NCI-H146 (cell line): ENCODE results near the gene EBI3.
A peak's percentile ranks its signal among the peaks of the same experiment; 100 is the strongest.
"Not testable (repeated sequence)": the region's sequence is repeated elsewhere in the genome, so short reads cannot be mapped to it uniquely, and the experiment has no call there.

Source experiments
- DNase-seq: peaks from one replicate; lab custom pipeline; 2025; lab: John Stamatoyannopoulos, UW

EBI3 gene

DNA sequence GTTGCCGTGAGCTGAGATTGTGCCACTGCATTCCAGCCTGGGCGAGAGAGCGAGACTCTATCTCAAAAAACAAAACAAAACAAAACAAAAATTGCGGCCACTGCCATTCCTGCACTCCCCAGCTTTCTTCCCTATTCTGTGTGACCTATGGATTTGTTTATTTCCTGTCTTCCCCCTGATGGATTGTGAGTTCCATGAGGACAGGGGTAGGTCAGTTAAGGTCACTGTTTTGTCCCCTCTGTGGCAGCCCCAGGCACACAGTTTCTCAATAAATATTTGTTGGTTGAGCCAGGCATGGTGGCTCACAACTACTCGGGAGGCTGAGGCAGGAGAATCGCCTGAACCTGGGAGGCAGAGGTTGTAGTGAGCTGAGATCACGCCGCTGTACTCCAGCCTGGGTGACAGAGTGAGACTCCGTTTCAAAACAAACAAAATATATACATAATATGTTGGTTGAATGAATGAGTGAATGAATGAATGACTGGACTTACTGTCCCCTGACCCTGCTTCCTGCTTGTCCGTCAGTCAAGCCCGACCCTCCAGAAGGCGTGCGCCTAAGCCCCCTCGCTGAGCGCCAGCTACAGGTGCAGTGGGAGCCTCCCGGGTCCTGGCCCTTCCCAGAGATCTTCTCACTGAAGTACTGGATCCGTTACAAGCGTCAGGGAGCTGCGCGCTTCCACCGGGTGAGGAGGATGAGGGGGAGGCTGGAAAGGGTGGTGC lies 5.0 kb downstream of the EBI3 start:
- no peak for DNase-seq

DNA sequence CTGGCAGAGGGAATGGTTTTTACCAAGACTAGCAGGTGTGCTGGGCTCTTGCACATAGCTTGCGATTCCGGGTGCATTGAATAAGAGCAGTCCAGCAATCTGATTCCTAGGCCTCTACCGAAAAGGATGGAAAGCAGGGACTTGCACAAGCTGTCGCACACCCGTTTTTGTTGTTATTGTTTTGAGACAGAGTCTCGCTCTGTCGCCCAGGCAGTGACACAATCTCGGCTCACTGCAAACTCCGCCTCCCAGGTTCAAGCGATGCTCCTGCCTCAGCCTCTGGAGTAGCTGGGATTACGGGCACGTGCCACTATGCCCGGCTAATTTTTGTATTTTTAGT lies 5.5 kb downstream of the EBI3 start:
- no peak for DNase-seq

DNA sequence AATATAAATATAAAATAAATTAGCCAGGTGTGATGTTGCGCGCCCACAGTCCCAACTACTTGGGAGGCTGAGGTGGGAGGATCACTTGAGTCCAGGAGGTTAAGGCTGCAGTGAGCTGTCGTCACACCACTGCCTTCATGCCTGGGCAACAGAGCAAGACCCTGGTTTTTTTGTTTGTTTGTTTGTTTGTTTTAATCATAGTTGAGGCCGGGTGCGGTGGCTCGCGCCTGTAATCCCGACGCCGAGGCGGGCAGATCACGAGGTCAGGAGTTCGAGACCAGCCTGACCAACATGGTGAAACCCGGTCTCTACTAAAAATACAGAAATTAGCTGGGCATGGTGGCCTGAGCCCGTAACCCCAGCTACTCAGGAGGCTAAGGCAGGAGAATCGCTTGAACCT lies 8.2 kb downstream of the EBI3 start:
- DNase-seq, result not testable (repeated sequence)

DNA sequence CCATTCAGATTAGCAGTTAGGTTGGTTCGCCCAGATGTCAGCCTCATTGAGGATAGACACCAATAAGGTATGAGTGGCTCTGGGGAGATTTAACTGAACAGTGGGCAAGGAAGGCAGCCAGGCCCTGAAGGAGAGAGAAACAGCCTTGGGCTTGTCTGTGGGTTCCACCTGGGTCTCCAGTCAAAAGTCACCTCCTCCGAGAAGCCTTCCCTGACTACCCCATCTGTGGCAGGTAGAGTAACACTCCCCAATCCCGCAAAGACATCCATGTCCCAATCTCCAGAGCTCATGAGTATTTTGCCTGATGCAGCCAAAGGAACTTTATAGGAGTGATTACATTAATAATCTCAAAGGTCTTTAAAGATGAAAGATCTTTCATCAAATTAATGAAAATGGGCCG lies 9.5 kb downstream of the EBI3 start:
- no peak for DNase-seq

DNA sequence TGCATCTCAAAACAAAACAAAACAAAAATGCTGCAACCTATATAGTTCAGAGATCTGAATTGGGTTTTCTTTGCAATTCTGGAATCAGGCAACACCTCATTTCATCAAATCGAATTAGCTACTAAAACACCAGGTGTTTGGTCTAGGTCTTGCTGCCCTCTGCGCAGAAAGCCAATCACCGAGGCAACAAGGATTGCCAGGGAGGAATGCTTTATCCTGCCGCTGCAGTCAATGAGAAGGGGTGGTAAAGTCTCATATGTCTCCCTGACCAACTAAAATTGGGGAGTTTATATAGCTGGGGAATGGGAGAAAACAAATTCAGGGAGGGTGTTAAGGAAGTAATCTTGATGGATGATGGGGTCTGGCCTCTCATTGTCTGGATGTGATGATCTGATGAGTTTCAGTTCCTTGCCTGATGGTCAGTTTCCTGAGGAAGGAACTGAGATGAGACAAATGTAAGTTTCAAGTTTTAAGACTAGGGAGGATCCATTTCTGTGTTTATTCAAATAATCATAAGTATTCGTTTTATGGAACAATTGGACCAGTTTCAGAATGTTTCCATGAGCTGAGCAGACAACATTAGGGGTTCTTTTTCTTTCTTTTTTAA lies 12.6 kb downstream of the EBI3 start:
- DNase-seq, result no peak

DNA sequence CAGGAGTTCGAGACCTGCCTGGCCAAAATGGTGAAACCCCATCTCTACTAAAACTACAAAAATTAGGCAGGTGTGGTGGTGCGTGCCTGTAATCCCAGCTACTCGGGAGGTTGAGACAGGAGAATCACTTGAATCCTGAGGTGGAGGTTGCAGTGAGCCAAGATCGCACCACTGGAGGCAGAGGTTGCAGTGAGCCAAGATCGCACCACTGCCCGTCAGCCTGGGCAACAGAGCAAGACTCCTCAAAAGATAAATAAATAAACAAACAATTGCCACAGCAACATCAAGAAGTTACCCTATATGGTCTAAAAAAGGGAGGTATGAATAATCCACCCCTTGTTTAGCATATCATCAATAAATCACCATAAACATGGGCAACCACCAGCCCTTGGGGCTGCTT lies 16.6 kb downstream of the EBI3 start:
- not testable (repeated sequence) for DNase-seq

DNA sequence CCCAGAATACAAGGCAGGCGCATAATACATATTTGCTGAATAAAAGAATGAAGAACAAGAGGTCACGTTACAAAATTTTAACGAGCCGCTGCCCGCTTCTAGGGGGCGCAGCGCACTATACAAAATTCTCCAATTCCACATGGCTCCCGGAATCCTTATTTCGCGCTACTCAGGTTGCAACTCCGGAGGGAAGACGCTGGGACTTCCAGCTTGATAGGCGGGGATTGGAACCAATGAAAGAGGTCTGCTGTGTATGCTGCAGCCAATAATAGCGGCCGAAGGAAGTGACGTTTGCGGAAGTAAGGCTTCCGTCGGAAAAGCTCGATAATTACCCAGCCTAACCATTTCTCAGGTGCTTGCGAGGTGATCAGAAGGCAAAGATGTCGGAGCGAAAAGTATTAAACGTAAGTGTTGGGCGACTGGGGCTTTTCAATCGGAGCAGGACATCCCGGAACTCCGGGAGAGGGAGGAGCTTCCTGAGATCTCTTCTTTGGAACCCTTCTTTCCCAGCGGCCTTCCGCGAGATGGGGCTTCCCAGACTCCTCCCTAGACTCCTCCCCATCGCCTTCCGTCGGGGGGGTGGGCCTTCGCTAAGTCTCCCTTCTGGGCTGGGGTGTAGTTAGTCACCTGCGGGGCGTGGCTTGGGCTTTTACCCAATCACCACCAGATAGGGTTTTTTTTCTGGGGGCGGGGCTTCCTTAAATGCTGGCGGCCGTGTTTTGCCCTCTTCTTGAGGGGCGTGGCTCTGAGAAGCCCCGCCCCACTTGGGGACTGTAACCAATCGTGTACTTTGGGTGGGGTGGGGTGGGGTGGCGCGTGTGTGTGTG lies 17.7 kb downstream of the EBI3 start, which contains the start of gene YJU2:
Gene YJU2, plus strand, starts transcription at position 314 of the 827 bp plus-strand sequence. Its CDS starts 67 bp downstream, at position 381.
- DNase-seq, result peak; percentile 99

DNA sequence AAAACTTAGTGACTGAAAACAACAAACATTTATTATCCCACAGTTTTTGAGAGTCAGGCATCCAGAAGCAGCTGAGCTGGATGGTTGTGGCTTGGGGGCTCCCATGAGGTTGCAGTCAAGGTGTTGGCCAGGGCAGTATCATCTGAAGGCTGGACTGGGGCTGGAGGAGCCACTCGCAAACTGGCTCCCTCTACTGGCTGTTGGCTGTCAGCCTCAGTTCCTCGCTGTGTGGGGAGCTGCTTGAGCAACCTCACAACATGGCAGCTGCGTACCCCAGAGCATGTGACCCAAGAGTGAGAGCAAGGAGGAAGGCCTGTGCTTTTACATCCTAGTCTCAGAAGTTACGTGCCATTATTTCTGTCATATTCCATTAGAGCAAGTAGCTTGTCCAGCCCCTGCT lies 27.2 kb downstream of the EBI3 start:
- DNase-seq, result no peak

DNA sequence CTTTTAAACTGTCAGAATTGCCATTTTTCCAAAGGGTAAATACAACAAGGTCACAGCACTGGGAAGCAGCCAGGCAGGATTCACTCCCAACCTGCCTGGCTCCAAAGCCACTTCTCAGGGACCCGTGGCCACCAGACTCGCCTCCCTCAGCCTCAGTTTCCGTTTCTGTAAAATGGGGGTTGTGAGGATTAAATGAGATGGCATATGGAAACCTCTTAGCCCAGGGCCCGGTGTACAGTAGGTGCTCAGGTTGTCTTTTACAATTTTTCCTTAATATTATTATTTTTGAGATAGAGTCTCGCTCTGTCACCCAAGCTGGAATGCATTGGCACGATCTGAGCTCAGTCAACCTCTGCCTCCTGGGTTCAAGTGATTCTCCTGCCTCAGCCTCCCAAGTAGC lies 27.7 kb downstream of the EBI3 start:
- DNase-seq, result no peak

DNA sequence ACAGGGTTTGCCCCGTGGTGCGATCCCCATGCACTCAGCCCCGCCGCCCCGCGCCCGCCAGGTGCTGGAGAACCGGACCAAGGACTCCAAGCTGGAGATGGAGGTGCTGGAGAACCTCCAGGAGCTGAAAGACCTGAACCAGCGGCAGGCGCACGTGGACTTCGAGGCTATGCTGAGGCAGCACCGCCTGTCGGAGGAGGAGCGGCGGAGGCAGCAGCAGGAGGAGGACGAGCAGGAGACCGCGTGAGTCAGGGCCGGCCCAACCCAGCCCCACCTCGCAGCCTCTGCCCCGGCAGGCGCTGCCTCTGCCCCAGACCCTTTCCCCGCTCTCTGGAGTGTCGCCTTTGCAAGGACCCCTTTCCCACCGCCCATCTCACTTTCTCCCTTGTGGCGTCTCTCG lies 28.9 kb downstream of the EBI3 start:
- DNase-seq, result no peak

DNA sequence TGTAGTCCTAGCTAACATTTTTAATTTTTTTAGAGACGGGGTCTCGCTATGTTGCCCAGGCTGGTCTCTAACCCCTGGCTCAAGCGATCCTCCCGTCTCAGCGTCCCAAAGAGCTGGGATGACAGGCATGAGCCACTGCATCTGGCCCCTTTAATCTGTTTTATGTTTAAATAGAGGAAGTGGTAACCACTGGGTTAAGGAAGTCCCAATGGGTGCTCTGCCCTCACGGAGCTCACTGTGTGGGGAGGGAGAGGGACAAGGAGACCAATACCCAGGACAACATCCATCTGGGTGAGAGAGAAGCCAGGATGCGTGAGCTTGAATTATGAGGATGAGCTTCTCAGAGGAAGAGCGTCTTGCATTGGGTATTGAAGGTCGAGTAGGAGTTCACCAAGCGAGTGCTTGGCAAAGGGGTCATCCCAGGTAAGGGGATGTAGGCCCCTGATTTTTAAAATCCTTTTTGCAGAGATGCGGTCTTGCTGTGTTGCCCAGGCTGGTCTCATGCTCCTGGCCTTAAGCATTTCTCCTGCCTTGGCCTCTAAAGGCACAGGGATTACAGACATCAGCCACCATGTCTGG lies 31.4 kb downstream of the EBI3 start:
- no peak for DNase-seq

DNA sequence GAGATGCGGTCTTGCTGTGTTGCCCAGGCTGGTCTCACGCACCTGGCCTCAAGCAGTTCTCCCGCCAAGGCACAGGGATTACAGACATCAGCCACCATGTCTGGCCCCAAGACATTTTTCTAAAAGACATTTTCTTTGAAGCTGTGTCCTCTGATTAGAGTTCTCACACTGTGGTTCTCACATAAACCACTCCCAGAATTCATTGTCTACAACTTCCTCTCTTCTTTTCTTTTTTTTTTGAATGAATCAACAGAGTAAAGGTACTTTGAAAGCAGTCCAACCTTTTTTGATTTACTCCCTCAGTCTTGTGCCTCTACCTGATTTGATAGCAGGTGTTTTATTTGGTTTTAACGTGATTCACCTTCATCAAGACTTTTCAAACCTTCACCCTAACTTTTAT lies 35.5 kb downstream of the EBI3 start:
- DNase-seq, result no peak

DNA sequence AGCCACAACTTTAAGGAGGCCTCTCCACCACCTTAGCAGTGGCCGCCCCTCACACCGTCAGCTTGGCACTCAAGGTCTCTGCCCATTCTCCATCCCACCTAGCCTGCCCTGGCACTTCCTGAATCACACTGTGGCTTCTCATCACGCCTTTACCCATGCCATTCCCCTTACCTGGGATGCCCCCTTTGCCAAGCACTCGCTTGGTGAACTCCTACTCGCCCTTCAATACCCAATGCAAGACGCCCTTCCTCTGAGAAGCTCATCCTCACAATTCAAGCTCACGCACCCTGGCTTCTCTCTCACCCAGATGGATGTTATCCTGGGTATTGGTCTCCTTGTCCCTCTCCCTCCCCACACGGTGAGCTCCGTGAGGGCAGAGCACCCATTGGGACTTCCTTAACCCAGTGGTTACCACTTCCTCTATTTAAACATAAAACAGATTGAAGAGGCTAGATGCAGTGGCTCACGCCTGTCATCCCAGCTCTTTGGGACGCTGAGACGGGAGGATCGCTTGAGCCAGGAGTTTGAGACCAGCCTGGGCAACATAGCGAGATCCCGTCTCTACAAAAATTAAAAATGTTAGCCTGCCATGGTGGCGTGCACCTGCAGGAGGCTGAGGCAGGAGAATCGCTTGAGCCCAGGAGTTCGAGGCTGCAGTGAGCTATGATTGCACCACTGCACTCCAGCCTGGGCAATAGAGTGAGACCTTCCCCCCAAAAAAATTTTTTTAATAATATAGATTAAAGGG lies 37.1 kb downstream of the EBI3 start:
- no peak for DNase-seq

DNA sequence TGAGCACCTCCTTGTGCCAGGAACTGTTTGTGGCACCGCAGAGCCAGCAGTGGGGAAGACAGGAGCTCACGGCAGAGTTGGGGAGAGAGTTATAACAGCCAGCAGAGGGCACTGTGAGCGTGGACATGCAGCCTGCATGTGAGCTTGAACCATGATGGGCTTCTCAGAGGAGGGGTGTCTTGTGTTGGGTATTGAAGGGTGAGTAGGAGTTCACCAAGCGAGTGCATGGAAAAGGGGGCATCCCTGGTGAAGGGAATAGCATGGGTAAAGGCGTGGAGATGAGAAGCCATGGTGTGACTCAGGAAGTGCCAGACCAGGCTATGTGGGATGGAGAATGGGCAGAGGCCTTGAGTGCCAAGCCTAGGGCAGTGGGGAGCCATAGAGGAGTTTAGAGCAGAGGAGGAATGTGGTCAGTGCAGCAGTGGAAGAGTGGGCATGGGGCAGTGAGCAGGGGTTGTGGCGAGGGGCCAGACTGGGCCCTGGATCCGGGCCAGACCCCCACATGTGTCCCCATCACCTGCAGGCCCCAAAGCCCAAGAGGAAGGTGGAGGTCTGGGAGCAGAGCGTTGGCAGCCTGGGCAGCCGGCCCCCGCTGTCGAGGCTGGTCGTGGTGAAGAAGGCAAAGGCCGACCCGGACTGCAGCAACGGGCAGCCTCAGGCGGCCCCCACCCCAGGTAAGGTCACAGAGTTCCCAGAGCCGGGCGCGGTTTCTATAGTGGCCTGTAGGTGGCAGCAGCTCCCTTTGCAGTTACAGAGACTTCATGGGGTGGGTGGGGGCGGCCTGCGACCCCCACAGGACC lies 38.0 kb downstream of the EBI3 start:
- DNase-seq, result peak; percentile 9

DNA sequence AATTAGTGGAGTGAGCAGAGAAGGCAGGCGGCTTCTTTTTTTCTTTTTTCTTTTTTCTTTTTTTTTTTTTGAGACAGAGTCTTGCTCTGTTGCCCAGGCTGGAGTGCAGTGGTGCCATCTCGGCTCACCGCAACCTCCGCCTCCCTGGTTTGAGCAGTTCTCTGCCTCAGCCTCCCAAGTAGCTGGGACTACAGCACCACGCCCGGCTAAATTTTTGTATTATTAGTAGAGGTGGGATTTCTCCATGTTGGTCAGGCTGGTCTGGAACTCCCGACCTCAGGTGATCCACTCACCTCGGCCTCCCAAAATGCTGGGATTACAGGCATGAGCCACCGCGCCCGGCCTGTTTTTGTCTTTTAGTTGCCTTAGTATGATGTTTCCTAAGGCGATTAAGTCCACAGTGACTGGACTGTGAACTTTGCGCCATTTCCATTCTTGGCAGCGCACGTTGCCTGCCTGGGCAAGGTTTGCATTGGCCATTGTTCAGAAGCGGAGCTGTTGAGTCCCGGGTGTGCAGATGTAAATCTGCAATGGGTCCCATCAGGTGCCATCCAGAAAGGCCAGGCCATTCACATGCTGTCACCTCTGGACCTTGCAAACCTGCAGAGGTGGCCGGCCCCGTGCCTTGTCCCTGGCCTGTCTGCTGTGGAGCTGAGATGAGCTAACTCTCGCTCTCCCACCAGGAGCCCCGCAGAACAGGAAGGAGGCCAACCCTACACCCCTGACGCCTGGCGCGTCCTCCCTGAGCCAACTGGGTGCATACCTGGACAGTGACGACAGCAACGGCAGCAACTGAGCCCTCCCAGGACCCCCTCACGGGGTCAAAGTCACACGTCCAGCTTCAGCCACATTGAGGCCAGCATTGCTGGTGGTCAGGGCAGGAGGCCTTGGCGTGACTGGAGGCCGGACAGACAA lies 38.8 kb downstream of the EBI3 start:
- no peak for DNase-seq

DNA sequence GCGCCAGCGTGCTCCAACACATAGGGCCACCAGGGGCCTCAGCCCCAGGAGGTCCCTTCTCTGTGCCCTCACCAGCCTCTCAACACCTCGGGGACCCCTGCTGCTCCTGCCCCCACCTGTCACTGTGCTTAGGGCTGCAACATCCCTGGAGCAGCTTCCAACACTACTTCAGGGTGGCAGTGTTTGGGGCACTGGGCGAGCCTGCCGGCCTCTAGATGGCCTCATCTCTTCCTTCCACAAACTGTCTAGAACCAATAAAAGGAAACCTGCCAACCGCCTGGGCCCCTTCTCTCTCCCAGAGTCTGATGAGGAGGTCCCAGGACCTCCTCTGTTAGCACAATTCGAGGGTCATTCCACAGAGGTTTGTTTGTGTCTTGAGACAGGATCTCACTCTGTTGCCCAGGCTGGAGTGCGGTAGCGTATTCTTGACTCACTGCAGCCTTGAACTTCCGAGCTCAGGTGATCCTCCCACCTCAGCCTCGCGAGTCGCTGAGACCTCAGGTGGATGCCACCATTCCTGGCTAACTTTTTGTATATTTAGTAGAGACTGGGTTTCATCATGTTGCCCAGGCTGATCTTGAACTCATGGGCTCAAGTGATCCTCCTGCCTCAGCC lies 39.6 kb downstream of the EBI3 start:
- DNase-seq, result no peak

DNA sequence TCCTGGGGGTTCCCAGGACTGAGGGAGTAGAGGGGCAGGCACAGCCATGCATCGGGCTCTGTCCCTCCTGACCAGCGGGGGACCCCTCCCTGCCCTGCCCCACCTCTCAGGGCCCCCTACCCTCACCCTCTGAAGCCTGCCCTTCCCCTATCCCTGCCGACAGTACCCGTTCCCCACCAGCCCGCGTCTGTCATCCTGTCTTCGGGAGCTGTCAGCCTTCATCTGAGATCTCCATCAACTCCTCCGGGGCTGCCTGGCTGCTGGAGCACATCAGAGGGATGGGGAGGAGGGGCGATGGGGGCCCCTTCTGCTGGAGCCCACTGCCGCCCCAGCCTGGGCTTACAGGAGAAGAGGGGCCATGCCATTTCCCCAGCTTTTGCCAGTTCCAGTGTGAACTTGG lies 43.6 kb downstream of the EBI3 start:
- no peak for DNase-seq

DNA sequence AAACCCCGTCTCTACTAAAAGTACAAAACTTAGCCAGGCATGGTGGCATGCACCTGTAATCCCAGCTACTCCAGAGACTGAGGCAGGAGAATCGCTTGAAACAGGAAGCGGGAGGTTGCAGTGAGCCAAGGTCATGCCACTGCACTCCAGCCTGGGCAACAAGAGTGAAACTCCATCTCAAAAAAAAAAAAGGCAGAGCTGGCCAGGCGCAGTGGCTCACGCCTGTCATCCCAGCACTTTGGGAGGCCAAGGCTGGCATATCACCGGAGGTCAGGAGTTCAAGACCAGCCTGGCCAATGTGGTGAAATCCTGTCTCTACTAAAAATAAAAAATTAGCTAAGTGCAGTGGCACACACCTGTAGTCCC lies 45.0 kb downstream of the EBI3 start:
- DNase-seq, result not testable (repeated sequence)

DNA sequence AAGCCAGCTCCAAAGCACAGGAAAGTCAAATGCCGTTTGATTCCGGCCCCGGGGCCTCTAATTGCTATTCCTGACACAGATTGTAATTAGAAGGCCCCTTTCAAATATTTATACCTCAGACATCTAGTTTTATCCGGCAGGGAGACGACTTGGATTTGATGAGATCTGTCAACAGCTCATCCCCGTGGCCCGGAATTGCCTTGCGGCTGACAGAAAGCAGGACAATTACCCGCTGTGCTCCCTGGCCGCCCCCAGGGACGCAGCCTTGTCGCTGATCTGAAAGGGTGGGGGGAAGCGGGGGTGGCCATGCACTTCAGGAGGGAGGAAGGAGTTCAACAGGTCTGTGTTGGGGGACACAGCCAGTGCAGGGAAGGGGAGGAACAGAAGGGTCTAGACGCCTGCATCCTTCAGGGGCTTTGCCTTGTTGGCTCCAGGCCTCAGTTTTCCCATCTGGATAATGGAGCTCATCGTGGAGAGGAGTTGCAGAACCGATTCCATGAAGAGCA lies 47.9 kb downstream of the EBI3 start:
- DNase-seq, result peak; percentile 18

DNA sequence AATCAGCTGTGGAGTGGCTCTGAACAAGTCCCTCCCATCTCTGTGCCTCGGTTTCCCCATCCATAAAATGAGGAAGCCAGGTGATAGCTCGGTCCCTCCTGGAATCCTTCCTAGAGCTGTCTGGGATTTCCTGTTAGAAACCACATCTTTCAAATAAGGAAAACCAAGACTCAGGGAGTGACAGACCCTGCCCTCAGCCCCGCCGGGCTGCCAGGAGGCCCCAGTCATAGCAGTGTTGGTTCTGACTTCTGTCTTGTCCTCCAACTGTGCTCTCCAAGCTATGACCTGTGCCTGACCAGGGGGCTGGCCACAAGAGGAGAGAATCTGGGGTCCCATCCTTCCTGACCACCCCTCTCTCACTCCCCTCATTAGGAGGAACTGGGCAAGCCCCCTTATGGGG lies 48.7 kb downstream of the EBI3 start:
- DNase-seq, result no peak
